ENCODE data around the gene MEX3A.

- TF ChIP-seq GATA3 (IDR thresholded peaks at IDR 0.05; ENCODE audit: low read depth, low read length) (no peak), GATA2 (IDR thresholded peaks at IDR 0.05; ENCODE audit: low read depth, low read length) (no peak)
Measured at GRCh38 chr1:156114919-156115513, 32.8 kb upstream of the MEX3A start.

Data from SH-SY5Y (cell line).